ENCODE data around the gene HAND1. TPM values are rescaled to one million over a fixed set of nuclear protein-coding genes. Genes with fewer than 3 reads are reported as not detected.

The HAND1 gene
- total and polyA plus RNA-seq, 2 experiments from 2014 or later: not detected

DNA sequence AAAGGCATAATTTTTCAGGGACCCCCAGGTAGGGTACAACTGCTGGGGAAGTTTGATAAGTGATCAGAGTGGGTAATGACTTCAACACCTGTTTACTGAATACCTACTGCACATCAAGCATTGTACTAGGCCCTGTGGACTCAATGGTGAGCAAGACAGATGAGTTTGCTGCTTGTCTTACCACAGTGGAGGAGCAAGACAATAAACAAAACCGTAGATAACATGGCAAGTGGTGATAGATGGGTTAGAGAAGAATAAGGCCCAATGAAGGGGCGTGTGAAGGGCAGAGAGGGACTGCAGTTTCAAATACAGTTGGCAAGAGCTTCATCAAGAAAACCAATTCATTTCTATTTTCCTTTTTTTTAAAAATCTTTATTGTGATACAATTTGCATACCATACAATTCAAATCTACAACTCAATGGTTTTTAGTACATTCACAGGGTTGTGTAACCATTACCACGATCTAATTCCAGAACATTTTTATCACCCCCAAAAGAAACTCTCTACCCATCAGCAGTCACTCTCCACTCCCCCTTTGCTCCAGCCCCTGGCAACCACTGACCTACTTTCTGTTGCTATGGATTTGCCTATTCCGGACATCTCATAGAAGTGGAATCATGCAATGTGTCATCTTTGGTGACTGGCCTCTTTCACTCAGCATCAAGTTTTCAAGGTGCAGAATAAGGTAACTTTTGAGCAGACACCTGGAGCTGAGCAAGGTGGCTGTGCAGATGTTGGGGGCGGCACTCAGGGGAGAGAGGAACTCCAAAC is 31.9 kb upstream of the HAND1 start:
- no peak overlapping the region for H3K4me3 ChIP-seq
- TF ChIP-seq ZNF114 (CRISPR knock-in tag; IDR thresholded peaks at IDR 0.05) (no peak), NANOG (IDR thresholded peaks at IDR 0.05; ENCODE audit: borderline replicate concordance) (no peak), CREB1 (CRISPR knock-in tag; IDR thresholded peaks at IDR 0.05; ENCODE audit: low read depth) (no peak), EZH2 (IDR thresholded peaks at IDR 0.05; ENCODE audit: low read depth, unreplicated experiment) (no peak), POLR2AphosphoS5 (IDR thresholded peaks at IDR 0.05; ENCODE audit: low read depth) (no peak), JUNB (IDR thresholded peaks at IDR 0.05; ENCODE audit: unreplicated experiment) (no peak), EZH2phosphoT487 (IDR thresholded peaks at IDR 0.05; ENCODE audit: unreplicated experiment) (no peak), STAT1 (IDR thresholded peaks at IDR 0.05; ENCODE audit: unreplicated experiment) (no peak), ZNF331 (CRISPR knock-in tag; IDR thresholded peaks at IDR 0.05; ENCODE audit: low read depth) (no peak)
- TF ChIP-seq, protein P1, sequence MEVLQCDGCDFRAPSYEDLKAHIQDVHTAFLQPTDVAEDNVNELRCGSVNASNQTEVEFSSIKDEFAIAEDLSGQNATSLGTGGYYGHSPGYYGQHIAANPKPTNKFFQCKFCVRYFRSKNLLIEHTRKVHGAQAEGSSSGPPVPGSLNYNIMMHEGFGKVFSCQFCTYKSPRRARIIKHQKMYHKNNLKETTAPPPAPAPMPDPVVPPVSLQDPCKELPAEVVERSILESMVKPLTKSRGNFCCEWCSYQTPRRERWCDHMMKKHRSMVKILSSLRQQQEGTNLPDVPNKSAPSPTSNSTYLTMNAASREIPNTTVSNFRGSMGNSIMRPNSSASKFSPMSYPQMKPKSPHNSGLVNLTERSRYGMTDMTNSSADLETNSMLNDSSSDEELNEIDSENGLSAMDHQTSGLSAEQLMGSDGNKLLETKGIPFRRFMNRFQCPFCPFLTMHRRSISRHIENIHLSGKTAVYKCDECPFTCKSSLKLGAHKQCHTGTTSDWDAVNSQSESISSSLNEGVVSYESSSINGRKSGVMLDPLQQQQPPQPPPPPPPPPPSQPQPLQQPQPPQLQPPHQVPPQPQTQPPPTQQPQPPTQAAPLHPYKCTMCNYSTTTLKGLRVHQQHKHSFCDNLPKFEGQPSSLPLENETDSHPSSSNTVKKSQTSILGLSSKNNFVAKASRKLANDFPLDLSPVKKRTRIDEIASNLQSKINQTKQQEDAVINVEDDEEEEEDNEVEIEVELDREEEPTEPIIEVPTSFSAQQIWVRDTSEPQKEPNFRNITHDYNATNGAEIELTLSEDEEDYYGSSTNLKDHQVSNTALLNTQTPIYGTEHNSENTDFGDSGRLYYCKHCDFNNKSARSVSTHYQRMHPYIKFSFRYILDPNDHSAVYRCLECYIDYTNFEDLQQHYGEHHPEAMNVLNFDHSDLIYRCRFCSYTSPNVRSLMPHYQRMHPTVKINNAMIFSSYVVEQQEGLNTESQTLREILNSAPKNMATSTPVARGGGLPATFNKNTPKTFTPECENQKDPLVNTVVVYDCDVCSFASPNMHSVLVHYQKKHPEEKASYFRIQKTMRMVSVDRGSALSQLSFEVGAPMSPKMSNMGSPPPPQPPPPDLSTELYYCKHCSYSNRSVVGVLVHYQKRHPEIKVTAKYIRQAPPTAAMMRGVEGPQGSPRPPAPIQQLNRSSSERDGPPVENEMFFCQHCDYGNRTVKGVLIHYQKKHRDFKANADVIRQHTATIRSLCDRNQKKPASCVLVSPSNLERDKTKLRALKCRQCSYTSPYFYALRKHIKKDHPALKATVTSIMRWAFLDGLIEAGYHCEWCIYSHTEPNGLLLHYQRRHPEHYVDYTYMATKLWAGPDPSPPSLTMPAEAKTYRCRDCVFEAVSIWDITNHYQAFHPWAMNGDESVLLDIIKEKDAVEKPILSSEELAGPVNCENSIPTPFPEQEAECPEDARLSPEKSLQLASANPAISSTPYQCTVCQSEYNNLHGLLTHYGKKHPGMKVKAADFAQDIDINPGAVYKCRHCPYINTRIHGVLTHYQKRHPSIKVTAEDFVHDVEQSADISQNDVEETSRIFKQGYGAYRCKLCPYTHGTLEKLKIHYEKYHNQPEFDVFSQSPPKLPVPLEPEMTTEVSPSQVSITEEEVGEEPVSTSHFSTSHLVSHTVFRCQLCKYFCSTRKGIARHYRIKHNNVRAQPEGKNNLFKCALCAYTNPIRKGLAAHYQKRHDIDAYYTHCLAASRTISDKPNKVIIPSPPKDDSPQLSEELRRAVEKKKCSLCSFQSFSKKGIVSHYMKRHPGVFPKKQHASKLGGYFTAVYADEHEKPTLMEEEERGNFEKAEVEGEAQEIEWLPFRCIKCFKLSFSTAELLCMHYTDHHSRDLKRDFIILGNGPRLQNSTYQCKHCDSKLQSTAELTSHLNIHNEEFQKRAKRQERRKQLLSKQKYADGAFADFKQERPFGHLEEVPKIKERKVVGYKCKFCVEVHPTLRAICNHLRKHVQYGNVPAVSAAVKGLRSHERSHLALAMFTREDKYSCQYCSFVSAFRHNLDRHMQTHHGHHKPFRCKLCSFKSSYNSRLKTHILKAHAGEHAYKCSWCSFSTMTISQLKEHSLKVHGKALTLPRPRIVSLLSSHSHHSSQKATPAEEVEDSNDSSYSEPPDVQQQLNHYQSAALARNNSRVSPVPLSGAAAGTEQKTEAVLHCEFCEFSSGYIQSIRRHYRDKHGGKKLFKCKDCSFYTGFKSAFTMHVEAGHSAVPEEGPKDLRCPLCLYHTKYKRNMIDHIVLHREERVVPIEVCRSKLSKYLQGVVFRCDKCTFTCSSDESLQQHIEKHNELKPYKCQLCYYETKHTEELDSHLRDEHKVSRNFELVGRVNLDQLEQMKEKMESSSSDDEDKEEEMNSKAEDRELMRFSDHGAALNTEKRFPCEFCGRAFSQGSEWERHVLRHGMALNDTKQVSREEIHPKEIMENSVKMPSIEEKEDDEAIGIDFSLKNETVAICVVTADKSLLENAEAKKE (CRISPR knock-in tag; IDR thresholded peaks at IDR 0.05): no peak
- TF ChIP-seq, protein P2, sequence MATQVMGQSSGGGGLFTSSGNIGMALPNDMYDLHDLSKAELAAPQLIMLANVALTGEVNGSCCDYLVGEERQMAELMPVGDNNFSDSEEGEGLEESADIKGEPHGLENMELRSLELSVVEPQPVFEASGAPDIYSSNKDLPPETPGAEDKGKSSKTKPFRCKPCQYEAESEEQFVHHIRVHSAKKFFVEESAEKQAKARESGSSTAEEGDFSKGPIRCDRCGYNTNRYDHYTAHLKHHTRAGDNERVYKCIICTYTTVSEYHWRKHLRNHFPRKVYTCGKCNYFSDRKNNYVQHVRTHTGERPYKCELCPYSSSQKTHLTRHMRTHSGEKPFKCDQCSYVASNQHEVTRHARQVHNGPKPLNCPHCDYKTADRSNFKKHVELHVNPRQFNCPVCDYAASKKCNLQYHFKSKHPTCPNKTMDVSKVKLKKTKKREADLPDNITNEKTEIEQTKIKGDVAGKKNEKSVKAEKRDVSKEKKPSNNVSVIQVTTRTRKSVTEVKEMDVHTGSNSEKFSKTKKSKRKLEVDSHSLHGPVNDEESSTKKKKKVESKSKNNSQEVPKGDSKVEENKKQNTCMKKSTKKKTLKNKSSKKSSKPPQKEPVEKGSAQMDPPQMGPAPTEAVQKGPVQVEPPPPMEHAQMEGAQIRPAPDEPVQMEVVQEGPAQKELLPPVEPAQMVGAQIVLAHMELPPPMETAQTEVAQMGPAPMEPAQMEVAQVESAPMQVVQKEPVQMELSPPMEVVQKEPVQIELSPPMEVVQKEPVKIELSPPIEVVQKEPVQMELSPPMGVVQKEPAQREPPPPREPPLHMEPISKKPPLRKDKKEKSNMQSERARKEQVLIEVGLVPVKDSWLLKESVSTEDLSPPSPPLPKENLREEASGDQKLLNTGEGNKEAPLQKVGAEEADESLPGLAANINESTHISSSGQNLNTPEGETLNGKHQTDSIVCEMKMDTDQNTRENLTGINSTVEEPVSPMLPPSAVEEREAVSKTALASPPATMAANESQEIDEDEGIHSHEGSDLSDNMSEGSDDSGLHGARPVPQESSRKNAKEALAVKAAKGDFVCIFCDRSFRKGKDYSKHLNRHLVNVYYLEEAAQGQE (IDR thresholded peaks at IDR 0.05; ENCODE audit: unreplicated experiment): no peak
- TF ChIP-seq, protein P3, sequence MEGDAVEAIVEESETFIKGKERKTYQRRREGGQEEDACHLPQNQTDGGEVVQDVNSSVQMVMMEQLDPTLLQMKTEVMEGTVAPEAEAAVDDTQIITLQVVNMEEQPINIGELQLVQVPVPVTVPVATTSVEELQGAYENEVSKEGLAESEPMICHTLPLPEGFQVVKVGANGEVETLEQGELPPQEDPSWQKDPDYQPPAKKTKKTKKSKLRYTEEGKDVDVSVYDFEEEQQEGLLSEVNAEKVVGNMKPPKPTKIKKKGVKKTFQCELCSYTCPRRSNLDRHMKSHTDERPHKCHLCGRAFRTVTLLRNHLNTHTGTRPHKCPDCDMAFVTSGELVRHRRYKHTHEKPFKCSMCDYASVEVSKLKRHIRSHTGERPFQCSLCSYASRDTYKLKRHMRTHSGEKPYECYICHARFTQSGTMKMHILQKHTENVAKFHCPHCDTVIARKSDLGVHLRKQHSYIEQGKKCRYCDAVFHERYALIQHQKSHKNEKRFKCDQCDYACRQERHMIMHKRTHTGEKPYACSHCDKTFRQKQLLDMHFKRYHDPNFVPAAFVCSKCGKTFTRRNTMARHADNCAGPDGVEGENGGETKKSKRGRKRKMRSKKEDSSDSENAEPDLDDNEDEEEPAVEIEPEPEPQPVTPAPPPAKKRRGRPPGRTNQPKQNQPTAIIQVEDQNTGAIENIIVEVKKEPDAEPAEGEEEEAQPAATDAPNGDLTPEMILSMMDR (conservative IDR thresholded peaks at IDR 0.05; ENCODE audit: low read depth in 2 of 2): no peak
- TF ChIP-seq, protein P4, sequence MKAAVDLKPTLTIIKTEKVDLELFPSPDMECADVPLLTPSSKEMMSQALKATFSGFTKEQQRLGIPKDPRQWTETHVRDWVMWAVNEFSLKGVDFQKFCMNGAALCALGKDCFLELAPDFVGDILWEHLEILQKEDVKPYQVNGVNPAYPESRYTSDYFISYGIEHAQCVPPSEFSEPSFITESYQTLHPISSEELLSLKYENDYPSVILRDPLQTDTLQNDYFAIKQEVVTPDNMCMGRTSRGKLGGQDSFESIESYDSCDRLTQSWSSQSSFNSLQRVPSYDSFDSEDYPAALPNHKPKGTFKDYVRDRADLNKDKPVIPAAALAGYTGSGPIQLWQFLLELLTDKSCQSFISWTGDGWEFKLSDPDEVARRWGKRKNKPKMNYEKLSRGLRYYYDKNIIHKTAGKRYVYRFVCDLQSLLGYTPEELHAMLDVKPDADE (IDR thresholded peaks at IDR 0.05): no peak
- Mint-ChIP-seq H3K4me3 (no peak overlapping the region), H3K9me3 (no peaks in the 10 kb centered on the region), H3K27me3 (ENCODE audit: insufficient read depth, low read depth, poor library complexity) (peaks cover 3% of the 10 kb centered on the region), H3K27ac (no peak overlapping the region), H3K36me3 (ENCODE audit: low read depth) (no peaks in the 10 kb centered on the region), H3K4me1 (peaks cover 8% of the 10 kb centered on the region)
- no peaks in the 10 kb centered on the region for H3K27me3 ChIP-seq (ENCODE audit: insufficient read depth)
- H3F3A ChIP-seq (replicated peaks; ENCODE audit: low read depth): no peaks in the 10 kb centered on the region
- H3K9me2 ChIP-seq (ENCODE audit: insufficient read depth): no peaks in the 10 kb centered on the region
- H2AFZ ChIP-seq: no peak overlapping the region
- no peaks in the 10 kb centered on the region for H3K79me2 ChIP-seq (replicated peaks; ENCODE audit: insufficient read depth)
- H3K4me1 ChIP-seq (ENCODE audit: insufficient read depth): no peaks in the 10 kb centered on the region
- DNase-seq (ENCODE audit: low spot score) (no peak), ATAC-seq (no peak)
- H4K20me1 ChIP-seq (replicated peaks; ENCODE audit: insufficient read depth): no peaks in the 10 kb centered on the region
- H3K36me3 ChIP-seq (ENCODE audit: insufficient read depth): no peaks in the 10 kb centered on the region
- H3K27ac ChIP-seq (ENCODE audit: low read depth): no peak overlapping the region
- no peak overlapping the region for H3K4me2 ChIP-seq
